K562 (cell line): ENCODE data around the gene TBX1. TPM values are rescaled to one million over a fixed set of nuclear protein-coding genes. Genes with fewer than 3 reads are reported as not detected.

Source experiments
- CCAR2 ChIP-seq: fragments of 200-400 bp; formaldehyde crosslinking; IDR thresholded peaks from 2 replicates; pipeline ENCODE4 v1.6.1; 2017; ENCODE audit warnings: mild to moderate bottlenecking, low read depth, low read length
- DMBX1 ChIP-seq: fragments of 250-450 bp; sonication (Bioruptor Pico); IDR thresholded peaks from 2 replicates; pipeline ENCODE4 v1.8.0; 2022; ENCODE audit warnings: inconsistent platforms, mild to moderate bottlenecking, moderate library complexity, borderline replicate concordance
- HIVEP1 ChIP-seq: fragments of 250-450 bp; sonication (Bioruptor Pico); IDR thresholded peaks from 2 replicates; pipeline ENCODE4 v1.4.0; 2020; ENCODE audit warnings: mild to moderate bottlenecking
- HNRNPLL ChIP-seq: fragments of 200-400 bp; formaldehyde crosslinking; IDR thresholded peaks from 2 replicates; pipeline ENCODE4 v1.6.1; 2017; ENCODE audit warnings: low read length, low read depth, mild to moderate bottlenecking; ENCODE audit not compliant: poor library complexity, severe bottlenecking
- MAZ ChIP-seq, 2 experiments: fragments of 450-650 bp in 1 of 2; sonication (generic) in 1 of 2; formaldehyde crosslinking; IDR thresholded peaks in 1 of 2; conservative IDR thresholded peaks in 1 of 2; 2 replicates each; pipeline versions ENCODE4 v1.4.0 to v1.5.0; 2020; ENCODE audit warnings: mild to moderate bottlenecking in 1 of 2, missing genetic modification reagents in 1 of 2
- MCM3 ChIP-seq: fragments of 450-650 bp; IDR thresholded peaks from 2 replicates; pipeline ENCODE4 v1.6.1; 2016
- U2AF2 ChIP-seq: fragments of 200-400 bp; formaldehyde crosslinking; optimal IDR thresholded peaks from 2 replicates; pipeline ENCODE3; 2017; ENCODE audit warnings: low read depth, mild to moderate bottlenecking, low read length
- ZNF212 ChIP-seq: fragments of 450-650 bp; formaldehyde crosslinking; IDR thresholded peaks from 2 replicates; pipeline ENCODE4 v1.4.0; 2020; ENCODE audit warnings: mild to moderate bottlenecking
- ZNF444 ChIP-seq: fragments of 250-450 bp; sonication (Bioruptor Pico); IDR thresholded peaks from 2 replicates; pipeline ENCODE4 v1.4.0; 2020; ENCODE audit warnings: mild to moderate bottlenecking, moderate library complexity
- ZNF445 ChIP-seq: fragments of 250-450 bp; sonication (Bioruptor Pico); IDR thresholded peaks from 2 replicates; pipeline ENCODE4 v1.4.0; 2020; ENCODE audit warnings: low read depth, mild to moderate bottlenecking, moderate library complexity
- ZNF583 ChIP-seq: fragments of 250-450 bp; sonication (Bioruptor Pico); IDR thresholded peaks from 2 replicates; pipeline ENCODE4 v1.4.0; 2020
- ZNF764 ChIP-seq: fragments of 250-450 bp; sonication (Bioruptor Pico); IDR thresholded peaks from 2 replicates; pipeline ENCODE4 v1.4.0; 2020; ENCODE audit warnings: low read depth, mild to moderate bottlenecking, moderate library complexity
- polyA plus RNA-seq, 8 experiments: library from polyadenylated mRNA; depleted of rRNA in 4 of 8; stranded (reverse) in 5 of 8; unstranded in 3 of 8; fragments of >200 nt; fragmentation: Nextera tagmentation in 2 of 8; fragmentation: Illumina TruSeq in 1 of 8; extraction: Ambion mirVana in 2 of 8; extraction: Trizol in 1 of 8; gene quantifications; 2 replicates each; pipeline versions ENCODE4 v1.2.1 to v1.2.3, GENCODE V29; 2011 to 2014; ENCODE audit warnings: inconsistent platforms in 1 of 8, missing spikeins in 1 of 8
- total RNA-seq, 7 experiments: library from RNA; depleted of rRNA in 6 of 7; stranded (reverse); fragments of >200 nt in 6 of 7; fragmentation: Illumina TruSeq in 2 of 7; extraction: Trizol in 2 of 7; gene quantifications; 2 replicates each; pipeline versions ENCODE4 v1.2.1 to v1.2.3, GENCODE V29; 2011 to 2021; ENCODE audit warnings: low replicate concordance in 1 of 7
- TF ChIP-seq, protein P1 (sequence below): fragments of 450-650 bp; formaldehyde crosslinking; IDR thresholded peaks from 2 replicates; pipeline ENCODE4 v1.4.0; 2022; ENCODE audit warnings: mild to moderate bottlenecking, moderate library complexity
- TF ChIP-seq, protein P2 (sequence below): conservative IDR thresholded peaks from 2 replicates; pipeline ENCODE4 v1.6.1; 2011; ENCODE audit warnings: low read depth, mild to moderate bottlenecking, low read length; ENCODE audit not compliant: control insufficient read depth

The TBX1 gene
- total and polyA plus RNA-seq, 9 of the 15 experiments (the other 6 are each of a cell fraction or from before 2014, with no cell fraction given), result 0.07 to 35.0 (median 3.9) TPM

GRCh38 chr22:19814428-19814827 lies 53.9 kb downstream of the TBX1 start (continued):
- peak; percentile 78; the same call in 1 of the 2 replicates for TF ChIP-seq ZNF583 (CRISPR knock-in tag)
- TF ChIP-seq CCAR2, result no peak
- TF ChIP-seq, protein P1, sequence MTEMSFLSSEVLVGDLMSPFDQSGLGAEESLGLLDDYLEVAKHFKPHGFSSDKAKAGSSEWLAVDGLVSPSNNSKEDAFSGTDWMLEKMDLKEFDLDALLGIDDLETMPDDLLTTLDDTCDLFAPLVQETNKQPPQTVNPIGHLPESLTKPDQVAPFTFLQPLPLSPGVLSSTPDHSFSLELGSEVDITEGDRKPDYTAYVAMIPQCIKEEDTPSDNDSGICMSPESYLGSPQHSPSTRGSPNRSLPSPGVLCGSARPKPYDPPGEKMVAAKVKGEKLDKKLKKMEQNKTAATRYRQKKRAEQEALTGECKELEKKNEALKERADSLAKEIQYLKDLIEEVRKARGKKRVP (CRISPR knock-in tag), result 0 out of 2 replicates have a peak, but pooled peaks have one; percentile 33
- TF ChIP-seq HIVEP1 (CRISPR knock-in tag), result 0 out of 2 replicates have a peak, but pooled peaks have one; percentile 4
- 0 out of 2 replicates have a peak, but pooled peaks have one; percentile 42 for TF ChIP-seq ZNF444 (CRISPR knock-in tag)
- TF ChIP-seq MCM3, result no peak
- TF ChIP-seq ZNF445 (CRISPR knock-in tag), result peak; percentile 72; the same call in 1 of the 2 replicates
- no peak for TF ChIP-seq U2AF2
- TF ChIP-seq ZNF764 (CRISPR knock-in tag), result peak; percentile 19; the same call in 1 of the 2 replicates
- TF ChIP-seq, protein P2, sequence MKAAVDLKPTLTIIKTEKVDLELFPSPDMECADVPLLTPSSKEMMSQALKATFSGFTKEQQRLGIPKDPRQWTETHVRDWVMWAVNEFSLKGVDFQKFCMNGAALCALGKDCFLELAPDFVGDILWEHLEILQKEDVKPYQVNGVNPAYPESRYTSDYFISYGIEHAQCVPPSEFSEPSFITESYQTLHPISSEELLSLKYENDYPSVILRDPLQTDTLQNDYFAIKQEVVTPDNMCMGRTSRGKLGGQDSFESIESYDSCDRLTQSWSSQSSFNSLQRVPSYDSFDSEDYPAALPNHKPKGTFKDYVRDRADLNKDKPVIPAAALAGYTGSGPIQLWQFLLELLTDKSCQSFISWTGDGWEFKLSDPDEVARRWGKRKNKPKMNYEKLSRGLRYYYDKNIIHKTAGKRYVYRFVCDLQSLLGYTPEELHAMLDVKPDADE, result peak; percentile 58; the same call in 1 of the 2 replicates
- no peak for TF ChIP-seq ZNF212 (CRISPR knock-in tag)
- peak in 1 of 2 experiments; percentile 50; a peak in 2 of 4 replicates for TF ChIP-seq MAZ (CRISPR knock-in tag; conservative IDR thresholded peaks at IDR 0.05 in 1 of 2, IDR thresholded peaks at IDR 0.05 in 1 of 2)
- TF ChIP-seq DMBX1 (CRISPR knock-in tag), result 0 out of 2 replicates have a peak, but pooled peaks have one; percentile 18
- TF ChIP-seq HNRNPLL, result peak; percentile 3
- TF ChIP-seq, all 486 proteins: peak for 25
